Measurements from ENCODE around the gene ZNF804B. TPM values are rescaled to one million over a fixed set of nuclear protein-coding genes. Genes with fewer than 3 reads are reported as not detected.

Gene ZNF804B
- total RNA-seq, 6 experiments from 2014 or later: not detected

- WGBS (ENCODE audit: insufficient coverage, low coverage, low lambda C conversion rate, missing lambda C conversion rate): 71% methylated on average over 2 of the region's 2 CpGs
- intact Hi-C loops (cut with DNase I): no loop called here
Observed at GRCh38 chr7:89160107-89160506, 400.6 kb downstream of the ZNF804B start.

GRCh38 chr7:89165421-89165820 is 405.9 kb downstream of the ZNF804B start:
- no peak for TF ChIP-seq POLR2A (IDR thresholded peaks at IDR 0.05)
- no peak for TF ChIP-seq CTCF (IDR thresholded peaks at IDR 0.05)
- Histone ChIP-seq H3K27ac (no peak overlapping the region), H3K4me1 (no peaks in the 10 kb centered on the region), H3K27me3 (no peaks in the 10 kb centered on the region), H3K4me3 (no peak overlapping the region), H3K9me3 (no peaks in the 10 kb centered on the region), H3K36me3 (no peaks in the 10 kb centered on the region)
- intact Hi-C loops (cut with DNase I): no loop called here
- no peak for DNase-seq
- WGBS (ENCODE audit: insufficient coverage, low coverage, low lambda C conversion rate, missing lambda C conversion rate): 39% methylated on average over 3 of the region's 3 CpGs
- no peak for ATAC-seq

More at GRCh38 chr7:89160107-89160506, 400.6 kb downstream of the ZNF804B start:
- Histone ChIP-seq H3K27me3 (no peaks in the 10 kb centered on the region), H3K4me3 (no peak overlapping the region), H3K27ac (no peak overlapping the region), H3K36me3 (no peaks in the 10 kb centered on the region), H3K9me3 (no peaks in the 10 kb centered on the region), H3K4me1 (no peaks in the 10 kb centered on the region)
- DNase-seq (no peak), ATAC-seq (no peak)
- TF ChIP-seq POLR2A (IDR thresholded peaks at IDR 0.05): no peak
- TF ChIP-seq CTCF (IDR thresholded peaks at IDR 0.05): no peak

- no peaks in the 10 kb centered on the region for H3K4me1 ChIP-seq
- H3K4me3 ChIP-seq: no peak overlapping the region
- H3K27ac ChIP-seq: no peak overlapping the region
- no peak for DNase-seq
- no peaks in the 10 kb centered on the region for H3K36me3 ChIP-seq
- no peaks in the 10 kb centered on the region for H3K27me3 ChIP-seq
- ATAC-seq: no peak
- TF ChIP-seq POLR2A (IDR thresholded peaks at IDR 0.05) (no peak), CTCF (IDR thresholded peaks at IDR 0.05) (no peak)
- 40% methylated on average over 1 of the region's 1 CpG for WGBS (ENCODE audit: insufficient coverage, low coverage, low lambda C conversion rate, missing lambda C conversion rate)
- no peaks in the 10 kb centered on the region for H3K9me3 ChIP-seq
- intact Hi-C loops (cut with DNase I): no loop called here
Observed at GRCh38 chr7:89170628-89171027, 411.1 kb downstream of the ZNF804B start.

- H3K9me3 ChIP-seq: no peaks in the 10 kb centered on the region
- intact Hi-C loops (cut with DNase I): no loop called here
- DNase-seq (no peak), ATAC-seq (no peak)
- H3K27me3 ChIP-seq: no peaks in the 10 kb centered on the region
- no peak overlapping the region for H3K27ac ChIP-seq
- WGBS (ENCODE audit: insufficient coverage, low coverage, low lambda C conversion rate, missing lambda C conversion rate): 71% methylated on average over 2 of the region's 2 CpGs
- no peaks in the 10 kb centered on the region for H3K36me3 ChIP-seq
- no peak overlapping the region for H3K4me3 ChIP-seq
- H3K4me1 ChIP-seq: no peaks in the 10 kb centered on the region
- TF ChIP-seq CTCF (IDR thresholded peaks at IDR 0.05) (no peak), POLR2A (IDR thresholded peaks at IDR 0.05) (no peak)
Observed at GRCh38 chr7:89182116-89182515, 422.6 kb downstream of the ZNF804B start.

- no peaks in the 10 kb centered on the region for H3K9me3 ChIP-seq
- H3K27ac ChIP-seq: no peak overlapping the region
- no peak for TF ChIP-seq POLR2A (IDR thresholded peaks at IDR 0.05)
- TF ChIP-seq CTCF (IDR thresholded peaks at IDR 0.05): no peak
- WGBS (ENCODE audit: insufficient coverage, low coverage, low lambda C conversion rate, missing lambda C conversion rate): 43% methylated on average over 5 of the region's 5 CpGs
- no peak overlapping the region for H3K4me3 ChIP-seq
- intact Hi-C loops (cut with DNase I): no loop called here
- H3K36me3 ChIP-seq: no peaks in the 10 kb centered on the region
- H3K27me3 ChIP-seq: no peaks in the 10 kb centered on the region
- H3K4me1 ChIP-seq: no peaks in the 10 kb centered on the region
- ATAC-seq (no peak), DNase-seq (no peak)
Observed at GRCh38 chr7:89183712-89184111, 424.2 kb downstream of the ZNF804B start.

Data from right lobe of liver (tissue), 6 donors.